HUES64 (cell line): ENCODE data around the gene PSMD9.
"Not testable (repeated sequence)": the region's sequence is repeated elsewhere in the genome, so short reads cannot be mapped to it uniquely, and the experiment has no call there.

Experiments
- H3K27ac ChIP-seq: 2 replicates; pipeline ENCODE4 v1.7.0; 2013; ENCODE audit warnings: low read depth, low read length, inconsistent platforms
- H3K27me3 ChIP-seq: 2 replicates; pipeline ENCODE4 v1.6.1; 2013; ENCODE audit warnings: mild to moderate bottlenecking, low read length; ENCODE audit not compliant: insufficient read depth
- H3K36me3 ChIP-seq: 2 replicates; pipeline ENCODE4 v1.6.1; 2013; ENCODE audit warnings: mild to moderate bottlenecking, low read length; ENCODE audit not compliant: insufficient read depth
- H3K4me1 ChIP-seq: 2 replicates; pipeline ENCODE4 v1.6.1; 2013; ENCODE audit warnings: mild to moderate bottlenecking, low read length, moderate library complexity; ENCODE audit not compliant: insufficient read depth
- H3K4me3 ChIP-seq: 2 replicates; pipeline ENCODE4 v1.5.1; 2013; ENCODE audit warnings: mild to moderate bottlenecking, low read length, moderate library complexity
- H3K9ac ChIP-seq: 2 replicates; pipeline ENCODE4 v1.6.1; 2013; ENCODE audit warnings: mild to moderate bottlenecking, low read depth, low read length
- H3K9me3 ChIP-seq: 2 replicates; pipeline ENCODE4 v1.6.1; 2013; ENCODE audit warnings: low read depth, low read length; ENCODE audit not compliant: insufficient read depth
- WGBS: fragments of 150-250, 120-280 bp; methylation state at CpG from one replicate; pipeline ENCODE4 v1.1.7; 2013; ENCODE audit warnings: missing lambda C conversion rate; 5-methylcytosine and 5-hydroxymethylcytosine counted together

PSMD9 gene

DNA sequence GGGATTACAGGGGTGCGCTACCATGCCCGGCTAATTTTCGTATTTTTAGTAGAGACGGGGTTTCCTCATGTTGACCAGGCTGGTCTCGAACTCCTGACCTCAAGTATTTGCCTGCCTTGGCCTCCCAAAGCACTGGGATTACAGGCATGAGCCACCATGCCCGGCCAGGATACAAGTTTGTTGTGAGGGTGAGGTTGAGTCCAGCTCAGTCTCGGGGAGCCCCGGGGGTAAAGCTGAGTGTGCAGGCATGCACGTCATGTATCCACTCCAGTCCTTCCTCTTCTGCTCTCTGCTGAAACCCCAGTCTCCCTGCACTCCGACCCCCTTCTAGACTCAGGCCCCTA is 30.3 kb upstream of the PSMD9 start:
- H3K4me1 ChIP-seq: peaks cover 25% of the 10 kb centered on the region
- H3K9me3 ChIP-seq: no peaks in the 10 kb centered on the region
- H3K27me3 ChIP-seq: no peaks in the 10 kb centered on the region
- H3K36me3 ChIP-seq: no peaks in the 10 kb centered on the region
- 92% methylated on average over 10 of the region's 10 CpGs for WGBS
- H3K27ac ChIP-seq: peak overlapping the region; percentile 86; the same call in 1 of the 2 replicates
- no peak overlapping the region for H3K4me3 ChIP-seq
- H3K9ac ChIP-seq: no peak overlapping the region

DNA sequence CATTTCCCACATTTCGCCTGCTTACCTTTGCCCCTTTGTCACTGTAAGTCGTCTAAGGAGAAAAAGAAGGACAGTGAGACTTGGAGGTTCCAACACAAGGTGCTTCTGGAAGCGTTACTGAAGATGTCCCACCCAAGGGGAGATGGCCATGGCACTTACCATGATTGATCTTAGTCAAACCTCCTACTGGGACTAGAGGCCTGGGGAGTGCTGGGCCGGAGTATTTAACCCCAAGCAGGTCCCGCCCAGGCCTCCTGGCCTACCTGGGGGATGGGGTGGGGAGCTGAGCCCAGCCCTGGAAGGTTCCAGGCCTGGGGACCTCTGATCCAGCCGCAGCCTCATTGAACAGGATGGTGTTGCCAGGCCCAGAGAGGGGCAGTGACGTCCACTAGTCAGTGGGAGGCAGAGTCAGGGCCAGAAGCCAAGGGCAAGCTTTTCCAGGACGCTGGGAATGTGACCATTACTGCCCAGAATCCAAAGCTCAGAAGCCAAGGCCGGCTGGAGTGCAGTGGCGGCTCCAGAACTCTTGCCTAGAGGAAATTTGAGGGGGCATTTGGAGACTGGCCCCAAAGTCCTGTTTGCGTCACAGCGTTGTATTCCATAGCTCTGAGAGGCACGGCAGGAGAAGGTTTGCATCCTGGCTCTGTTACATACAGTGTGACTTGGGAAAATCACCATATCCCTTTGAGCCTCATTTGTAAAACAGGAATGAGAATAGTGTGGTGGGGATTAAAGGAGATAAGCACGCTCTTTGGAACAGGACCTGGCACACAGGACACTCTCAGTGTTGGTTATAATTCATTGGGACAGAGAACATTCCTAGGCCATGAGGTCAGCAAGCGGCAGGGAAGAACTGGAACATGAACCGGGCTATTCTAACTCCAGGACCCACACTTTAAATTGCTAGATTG is 29.7 kb upstream of the PSMD9 start, which contains the start of gene HPD:
HPD (minus strand) TSS at position 198 of the 911 bp plus-strand sequence; CDS start at position 162, 36 bp downstream.
- H3K27ac ChIP-seq: peak within 1 kb of the TSS; percentile 86
- H3K27me3 ChIP-seq: no peaks in the 10 kb centered on the region
- H3K9ac ChIP-seq: peak within 1 kb of the TSS; percentile 28
- peaks cover 25% of the 10 kb centered on the region for H3K4me1 ChIP-seq
- no peaks in the 10 kb centered on the region for H3K36me3 ChIP-seq
- no peaks in the 10 kb centered on the region for H3K9me3 ChIP-seq
- no peak within 1 kb of the TSS for H3K4me3 ChIP-seq
- 44% methylated on average over 16 of the region's 16 CpGs for WGBS

DNA sequence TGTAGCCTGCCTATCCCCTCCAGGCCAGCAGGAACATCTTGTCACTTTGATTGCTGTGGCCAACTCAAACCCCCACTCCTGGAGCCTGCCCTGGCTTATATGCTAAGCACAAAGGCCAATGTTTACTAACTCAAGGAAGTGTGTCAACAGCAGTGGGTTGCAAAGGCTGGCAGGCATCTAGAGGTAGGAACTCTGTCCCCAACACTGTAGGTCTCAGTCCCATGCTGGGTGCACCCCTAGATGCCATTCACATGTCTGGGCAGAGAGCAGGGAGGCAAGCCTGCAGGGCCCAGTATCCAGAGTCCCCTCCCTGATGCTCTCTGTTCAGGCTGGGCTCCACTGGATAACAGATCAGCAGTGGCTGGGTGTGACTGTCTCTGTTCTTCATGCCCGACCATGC is 28.3 kb upstream of the PSMD9 start:
- Histone ChIP-seq H3K4me3 (no peak overlapping the region), H3K9ac (no peak overlapping the region), H3K36me3 (no peaks in the 10 kb centered on the region), H3K27me3 (no peaks in the 10 kb centered on the region), H3K27ac (no peak overlapping the region), H3K9me3 (no peaks in the 10 kb centered on the region), H3K4me1 (peaks cover 25% of the 10 kb centered on the region)
- 96% methylated on average over 1 of the region's 1 CpG for WGBS

DNA sequence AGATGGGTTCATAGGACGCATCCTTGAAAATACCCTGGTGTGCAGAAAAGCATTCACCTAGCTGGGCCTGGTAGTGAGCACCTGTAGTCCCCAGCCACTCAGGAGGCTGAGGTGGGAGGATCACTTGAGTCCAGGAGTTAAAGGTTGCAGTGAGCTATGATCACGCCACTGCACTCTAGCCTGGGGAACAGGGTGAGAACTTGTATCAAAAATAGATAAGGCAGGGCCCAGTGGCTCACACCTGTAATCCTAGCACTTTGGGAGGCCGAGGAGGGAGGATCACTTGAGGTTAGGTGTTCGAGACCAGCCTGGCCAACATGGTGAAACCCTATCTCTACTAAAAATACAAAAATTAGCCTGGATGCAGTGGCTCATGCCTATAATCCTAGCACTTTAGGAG is 27.9 kb upstream of the PSMD9 start:
- peaks cover 25% of the 10 kb centered on the region for H3K4me1 ChIP-seq
- H3K36me3 ChIP-seq, H3K9me3 ChIP-seq, H3K9ac ChIP-seq, H3K4me3 ChIP-seq, H3K27me3 ChIP-seq, H3K27ac ChIP-seq: not testable (repeated sequence)
- 90% methylated on average over 4 of the region's 4 CpGs for WGBS

DNA sequence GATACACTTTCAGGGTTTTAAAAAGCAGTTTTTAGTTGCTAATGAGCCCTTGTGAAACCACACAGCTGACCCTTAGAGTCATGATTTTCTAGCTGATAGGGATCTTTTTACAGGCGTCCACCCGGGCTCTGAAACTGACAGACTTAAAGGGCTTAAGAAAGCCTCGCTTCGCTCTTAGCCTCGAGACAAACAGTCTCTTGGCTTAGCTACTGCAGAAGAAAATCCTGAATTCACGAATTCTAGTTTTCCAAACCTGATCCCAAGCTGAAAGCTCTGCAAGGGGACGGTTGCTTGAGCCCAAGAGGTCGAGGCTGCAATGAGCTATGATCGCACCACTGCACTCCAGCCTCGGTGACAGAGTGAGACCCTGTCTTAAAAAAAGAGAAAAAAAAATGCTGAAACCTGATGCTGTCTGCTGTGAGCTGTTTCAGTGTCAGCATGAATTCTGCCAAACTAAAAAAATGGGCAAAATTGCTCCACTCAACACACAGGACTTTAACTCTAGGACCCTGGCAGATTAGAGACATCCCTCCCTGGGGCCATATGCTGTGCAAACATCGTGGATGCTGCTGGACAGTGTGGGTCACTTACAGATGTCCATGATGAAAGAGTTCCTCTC is 26.8 kb upstream of the PSMD9 start:
- H3K27me3 ChIP-seq: no peaks in the 10 kb centered on the region
- 0 out of 2 replicates have a peak overlapping the region, but pooled peaks have one; percentile 21 for H3K27ac ChIP-seq
- no peak overlapping the region for H3K4me3 ChIP-seq
- H3K9ac ChIP-seq: no peak overlapping the region
- H3K9me3 ChIP-seq: no peaks in the 10 kb centered on the region
- peaks cover 25% of the 10 kb centered on the region for H3K4me1 ChIP-seq
- WGBS: 70% methylated on average over 11 of the region's 11 CpGs
- no peaks in the 10 kb centered on the region for H3K36me3 ChIP-seq

DNA sequence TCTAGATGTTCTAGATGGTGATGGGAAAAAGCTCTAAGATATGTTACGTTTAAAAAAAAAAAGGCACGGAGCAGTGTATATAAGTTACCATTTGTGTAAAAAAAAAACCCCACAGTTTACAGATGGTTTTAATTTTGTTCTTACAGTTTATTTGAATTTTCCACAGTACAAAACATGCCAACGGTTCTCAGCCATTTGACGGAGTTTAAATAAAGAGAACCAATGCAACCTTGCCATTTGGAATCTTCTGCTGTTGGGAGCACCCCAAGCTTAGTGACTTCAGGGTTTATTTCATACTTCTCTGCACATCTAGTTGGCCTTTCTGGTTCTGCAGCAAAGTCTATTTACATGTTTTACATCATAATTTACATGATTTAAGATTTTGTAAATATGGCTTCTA is 22.3 kb upstream of the PSMD9 start:
- Histone ChIP-seq H3K27ac (no peak overlapping the region), H3K27me3 (no peaks in the 10 kb centered on the region), H3K4me1 (peaks cover 7% of the 10 kb centered on the region), H3K4me3 (no peak overlapping the region), H3K36me3 (no peaks in the 10 kb centered on the region), H3K9ac (no peak overlapping the region), H3K9me3 (no peaks in the 10 kb centered on the region)
- WGBS: 95% methylated on average over 4 of the region's 4 CpGs

DNA sequence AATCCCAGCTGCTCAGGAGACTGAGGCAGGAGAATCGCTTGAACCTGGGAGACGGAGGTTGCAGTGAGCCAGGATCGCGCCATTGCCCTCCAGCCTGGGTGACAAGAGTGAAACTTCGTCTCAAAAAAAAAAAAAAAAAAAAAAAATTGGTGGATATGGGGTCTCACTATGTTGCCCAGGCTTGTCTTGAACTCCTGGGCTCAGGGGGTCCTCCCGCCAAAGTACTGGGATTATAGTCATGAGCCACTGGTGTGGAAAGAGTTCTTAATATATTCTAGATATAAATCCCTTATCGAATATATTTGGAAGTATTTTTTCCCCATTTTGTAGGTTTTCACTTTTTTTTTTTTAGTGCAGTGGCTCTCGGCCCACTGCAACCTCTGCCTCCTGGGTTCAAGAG is 19.4 kb upstream of the PSMD9 start:
- H3K4me3 ChIP-seq, H3K4me1 ChIP-seq, H3K27ac ChIP-seq, H3K9me3 ChIP-seq, H3K9ac ChIP-seq, H3K27me3 ChIP-seq, H3K36me3 ChIP-seq: not testable (repeated sequence)
- 100% methylated on average over 5 of the region's 8 CpGs for WGBS

DNA sequence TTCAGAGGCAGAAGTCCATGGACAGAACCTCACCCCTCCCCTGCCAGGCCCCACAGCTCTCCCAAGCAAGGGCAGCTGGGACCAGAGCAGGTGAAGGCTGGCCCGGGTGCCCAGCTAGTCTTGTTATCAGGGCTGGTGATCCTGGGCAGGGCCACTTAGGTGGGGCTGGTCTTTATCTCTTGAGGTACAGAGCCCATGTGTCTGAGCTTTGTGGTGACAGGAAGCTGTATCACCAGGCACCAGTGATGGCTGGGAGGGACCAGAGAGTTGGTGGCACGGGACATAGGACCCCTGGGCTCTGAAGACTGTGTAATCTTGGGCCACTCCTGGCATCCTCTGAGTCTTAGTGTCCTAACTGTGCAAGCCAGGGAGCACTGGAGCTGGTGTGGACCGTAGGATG is 17.1 kb upstream of the PSMD9 start:
- 89% methylated on average over 3 of the region's 3 CpGs for WGBS
- H3K4me1 ChIP-seq: no peaks in the 10 kb centered on the region
- H3K9me3 ChIP-seq: no peaks in the 10 kb centered on the region
- H3K9ac ChIP-seq: no peak overlapping the region
- H3K27ac ChIP-seq: no peak overlapping the region
- H3K36me3 ChIP-seq: no peaks in the 10 kb centered on the region
- no peaks in the 10 kb centered on the region for H3K27me3 ChIP-seq
- H3K4me3 ChIP-seq: no peak overlapping the region

DNA sequence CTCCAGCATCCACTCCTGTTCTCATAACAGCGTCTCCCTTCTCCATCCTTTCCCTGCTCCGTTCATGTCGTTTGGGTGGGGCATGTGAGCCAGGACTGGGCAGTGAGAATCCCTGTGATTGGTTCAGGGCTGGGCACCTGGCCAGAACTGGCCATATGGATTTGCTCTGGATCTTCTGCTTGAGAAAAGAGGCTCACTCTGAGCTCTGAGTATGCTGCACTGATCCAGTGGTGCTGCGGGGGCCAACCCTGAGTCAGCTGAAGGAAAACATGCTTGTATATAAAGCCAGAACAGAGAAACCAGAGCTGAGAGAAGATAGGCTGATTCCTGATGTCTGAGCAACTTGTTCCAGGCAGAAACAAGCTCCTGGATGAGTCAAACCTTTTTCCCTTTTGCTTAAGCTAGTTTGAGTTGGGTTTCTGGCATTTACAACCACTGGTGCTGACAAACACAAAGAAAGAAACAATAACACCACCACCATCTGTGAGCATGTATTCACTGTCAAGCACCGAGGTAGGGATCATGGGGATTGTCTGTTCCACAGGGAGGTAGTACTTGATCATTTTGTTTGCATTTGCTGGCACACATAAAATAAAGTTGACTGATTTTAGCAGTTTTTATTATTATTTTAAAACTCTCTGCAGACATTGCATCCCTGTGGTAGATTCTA is 15.9 kb upstream of the PSMD9 start:
- Histone ChIP-seq H3K4me3 (no peak overlapping the region), H3K27ac (no peak overlapping the region)

DNA sequence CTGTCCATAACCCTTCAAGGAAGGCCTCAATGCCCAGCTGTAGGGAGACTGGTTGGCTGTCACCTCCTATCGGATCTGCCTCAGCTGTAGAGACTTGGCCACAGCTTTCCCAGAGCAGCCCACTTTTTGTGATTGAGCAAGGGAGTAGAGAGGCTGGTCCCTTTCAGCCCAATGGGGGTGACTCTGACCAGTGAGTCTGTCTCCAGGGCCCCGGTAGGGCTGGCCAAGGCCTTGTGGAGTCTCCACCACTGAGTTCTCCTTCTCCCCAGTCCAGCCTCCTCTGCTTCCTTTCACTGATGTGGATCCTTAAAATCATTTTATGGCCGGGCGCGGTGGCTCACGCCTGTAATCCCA is 15.4 kb upstream of the PSMD9 start:
- Histone ChIP-seq H3K36me3 (no peaks in the 10 kb centered on the region), H3K27ac (no peak overlapping the region), H3K9me3 (no peaks in the 10 kb centered on the region), H3K4me3 (no peak overlapping the region), H3K27me3 (no peaks in the 10 kb centered on the region), H3K9ac (no peak overlapping the region), H3K4me1 (no peaks in the 10 kb centered on the region)
- WGBS: 96% methylated on average over 6 of the region's 6 CpGs

More for the DNA sequence above, 15.9 kb upstream of the PSMD9 start:
- H3K9me3 ChIP-seq: no peaks in the 10 kb centered on the region
- no peak overlapping the region for H3K9ac ChIP-seq
- 89% methylated on average over 5 of the region's 5 CpGs for WGBS
- H3K27me3 ChIP-seq: no peaks in the 10 kb centered on the region
- no peaks in the 10 kb centered on the region for H3K36me3 ChIP-seq
- no peaks in the 10 kb centered on the region for H3K4me1 ChIP-seq

DNA sequence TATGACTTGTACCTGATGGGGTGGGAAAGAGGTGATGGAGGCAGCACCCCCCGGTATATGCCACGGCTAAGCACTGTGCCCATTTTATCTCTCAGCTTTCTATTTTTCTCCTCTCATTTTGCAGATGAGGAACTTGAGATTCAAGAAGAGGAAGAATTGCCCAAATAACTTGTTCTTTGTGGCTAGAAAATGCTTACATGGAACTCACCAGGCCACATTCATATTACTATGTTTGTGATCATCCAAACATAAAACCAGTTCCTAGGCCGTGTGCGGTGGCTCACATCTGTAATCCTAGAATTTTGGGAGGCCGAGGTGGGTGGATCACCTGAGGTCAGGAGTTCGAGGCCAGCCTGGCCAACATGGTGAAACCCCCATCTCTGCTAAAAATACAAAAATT is 14.5 kb upstream of the PSMD9 start:
- 99% methylated on average over 4 of the region's 6 CpGs for WGBS
- no peak overlapping the region for H3K4me3 ChIP-seq
- no peaks in the 10 kb centered on the region for H3K4me1 ChIP-seq
- no peaks in the 10 kb centered on the region for H3K9me3 ChIP-seq
- H3K27ac ChIP-seq: no peak overlapping the region
- no peaks in the 10 kb centered on the region for H3K27me3 ChIP-seq
- no peaks in the 10 kb centered on the region for H3K36me3 ChIP-seq
- no peak overlapping the region for H3K9ac ChIP-seq
